ENCODE measurements around the gene SYNGAP1. TPM values are rescaled to one million over a fixed set of nuclear protein-coding genes. Genes with fewer than 3 reads are reported as not detected.

SYNGAP1 gene
- total and polyA plus RNA-seq, 8 donors, result 0.58 to 78.8 (median 5.1) TPM

DNA sequence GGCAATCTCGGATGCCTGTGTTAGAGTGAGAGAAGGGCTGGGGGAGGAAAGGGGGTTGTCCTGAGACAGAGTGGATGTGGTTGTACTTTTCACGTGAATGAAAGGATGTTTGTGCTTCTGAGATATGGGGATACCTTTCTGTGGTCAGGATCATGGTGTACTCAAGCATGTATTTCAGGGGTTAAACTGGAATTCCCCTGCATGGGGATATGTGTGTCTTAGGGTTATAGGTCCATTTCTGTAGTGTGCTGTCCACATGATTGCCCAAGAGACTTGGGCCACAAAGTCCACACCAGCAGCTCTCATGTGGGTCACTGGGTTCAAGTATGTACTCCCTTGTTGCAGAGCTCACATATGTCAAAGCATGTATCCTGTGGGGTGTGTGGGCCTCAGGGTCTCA is 10.5 kb downstream of the SYNGAP1 start:
- intact Hi-C loops (cut with DNase I; ENCODE audit: low total_unique reads), result no loop called here
- Histone ChIP-seq H3K4me1 (peaks cover 31 to 83% (median 59%) of the 10 kb centered on the region in 4 donors), H3K36me3 (peaks cover 4 to 14% (median 4%) of the 10 kb centered on the region in 4 donors), H3K9me3 (no peaks in the 10 kb centered on the region), H3K27ac (peak overlapping the region in 2 of 5 donors; percentile 40 to 82), H3K4me3 (no peak overlapping the region), H3K27me3 (no peaks in the 10 kb centered on the region)
- TF ChIP-seq POLR2AphosphoS5 (IDR thresholded peaks at IDR 0.05), result no peak
- no peak for TF ChIP-seq POLR2A (IDR thresholded peaks at IDR 0.05)
- TF ChIP-seq EP300 (IDR thresholded peaks at IDR 0.05), result no peak
- no peak for TF ChIP-seq CTCF (IDR thresholded peaks at IDR 0.05)
- DNase-seq, result no peak
- WGBS, 5 donors, result 39 to 63% (median 58%) methylated on average over 2 of the region's 2 CpGs

GRCh38 chr6:33430991-33431879 is 11.4 kb downstream of the SYNGAP1 start:
- H3K27me3 ChIP-seq, result no peaks in the 10 kb centered on the region
- no peak for TF ChIP-seq POLR2AphosphoS5 (IDR thresholded peaks at IDR 0.05)
- no peak for TF ChIP-seq CTCF (IDR thresholded peaks at IDR 0.05)
- no peak for TF ChIP-seq EP300 (IDR thresholded peaks at IDR 0.05)
- TF ChIP-seq POLR2A (IDR thresholded peaks at IDR 0.05), result no peak
- intact Hi-C loops (cut with DNase I; ENCODE audit: low total_unique reads), result no loop called here
- H3K4me3 ChIP-seq, result peak overlapping the region; percentile 7 to 29 (median 20)
- peak overlapping the region in 2 of 5 donors; percentile 65 to 82 for H3K27ac ChIP-seq
- H3K4me1 ChIP-seq, result peaks cover 29 to 77% (median 54%) of the 10 kb centered on the region in 4 donors
- peaks cover 13 to 23% (median 13%) of the 10 kb centered on the region in 4 donors for H3K36me3 ChIP-seq
- H3K9me3 ChIP-seq, result no peaks in the 10 kb centered on the region
- 12 to 24% (median 21%) methylated on average over 9 to 12 of the region's 12 CpGs for WGBS, 5 donors
- DNase-seq, result peak; percentile 43 to 93

GRCh38 chr6:33431880-33432541 is 12.1 kb downstream of the SYNGAP1 start:
- Histone ChIP-seq H3K36me3 (peaks cover 15 to 31% (median 21%) of the 10 kb centered on the region in 4 donors), H3K4me3 (no peak overlapping the region), H3K27me3 (no peaks in the 10 kb centered on the region), H3K9me3 (no peaks in the 10 kb centered on the region), H3K27ac (peak overlapping the region in 2 of 5 donors; percentile 65 to 82), H3K4me1 (peaks cover 23 to 70% (median 46%) of the 10 kb centered on the region in 4 donors)
- 59 to 71% (median 60%) methylated on average over 11 to 12 of the region's 12 CpGs for WGBS, 5 donors
- intact Hi-C loops (cut with DNase I; ENCODE audit: low total_unique reads), result no loop called here
- peak in 1 of 2 donors; percentile 55 for DNase-seq
- TF ChIP-seq POLR2AphosphoS5 (IDR thresholded peaks at IDR 0.05) (no peak), POLR2A (IDR thresholded peaks at IDR 0.05) (no peak), CTCF (IDR thresholded peaks at IDR 0.05) (no peak), EP300 (IDR thresholded peaks at IDR 0.05) (no peak)

- no peak for DNase-seq
- no peak for TF ChIP-seq EP300 (IDR thresholded peaks at IDR 0.05)
- TF ChIP-seq POLR2AphosphoS5 (IDR thresholded peaks at IDR 0.05), result no peak
- no peak for TF ChIP-seq CTCF (IDR thresholded peaks at IDR 0.05)
- no peak for TF ChIP-seq POLR2A (IDR thresholded peaks at IDR 0.05)
- WGBS, 5 donors, result 70 to 87% (median 75%) methylated on average over 10 of the region's 10 CpGs
- H3K4me3 ChIP-seq, result no peak overlapping the region
- no peaks in the 10 kb centered on the region for H3K27me3 ChIP-seq
- H3K36me3 ChIP-seq, result peaks cover 16 to 37% (median 27%) of the 10 kb centered on the region in 4 donors
- peaks cover 18 to 64% (median 41%) of the 10 kb centered on the region in 4 donors for H3K4me1 ChIP-seq
- intact Hi-C loops (cut with DNase I; ENCODE audit: low total_unique reads), result no loop called here
- H3K27ac ChIP-seq, result peak overlapping the region in 2 of 5 donors; percentile 46 to 82
- no peaks in the 10 kb centered on the region for H3K9me3 ChIP-seq
These were observed 12.7 kb downstream of the SYNGAP1 start for GRCh38 chr6:33432546-33432945.

Measured in stomach (tissue), 9 donors.